IMR-90 (cell line): ENCODE data around the gene GPC5. TPM values are rescaled to one million over a fixed set of nuclear protein-coding genes. Genes with fewer than 3 reads are reported as not detected.
"Not testable (repeated sequence)": the region's sequence is repeated elsewhere in the genome, so short reads cannot be mapped to it uniquely, and the experiment has no call there.

Experiments used
- ATAC-seq: fragments of 200-7000 bp; cut with Tn5 transposase; 2 replicates; pipeline ENCODE4 v1.9.1; 2020; ENCODE audit warnings: low read depth, mild to moderate bottlenecking, moderate library complexity
- BruUV-seq: library from RNA; stranded (reverse); fragments of 400-500 nt; replicated peaks from 2 replicates; lab custom pipeline; 2021; lab: Mats Ljungman, UMichigan
- CTCF ChIA-PET: fragments of 300-600 bp; formaldehyde crosslinking; extraction: SDS; loops from one replicate; lab custom pipeline; 2021; ENCODE audit warnings: antibody characterized with exemption; lab: Yijun Ruan, JAX
- POLR2A ChIA-PET: fragments of 300-600 bp; sonication (Branson Sonifier 250); formaldehyde crosslinking; loops from one replicate; lab custom pipeline; 2022; ENCODE audit warnings: antibody characterized with exemption; ENCODE audit not compliant: unreplicated experiment; lab: Charles Lee
- DNase-seq: peaks from one replicate; pipeline ENCODE4 v3.0.0; 2013
- H2AFZ ChIP-seq: replicated peaks from 2 replicates; pipeline ENCODE3; 2013; ENCODE audit warnings: low read length, mild to moderate bottlenecking; ENCODE audit not compliant: poor library complexity
- H2AK5ac ChIP-seq: 2 replicates; pipeline ENCODE4 v1.6.1; 2013; ENCODE audit warnings: low read depth, low read length, inconsistent platforms
- H2AK9ac ChIP-seq: replicated peaks from 2 replicates; pipeline ENCODE3; 2013; ENCODE audit warnings: mild to moderate bottlenecking, low read depth, low read length, moderate library complexity; ENCODE audit not compliant: poor library complexity
- H2BK120ac ChIP-seq: 2 replicates; pipeline ENCODE4 v1.6.1; 2013; ENCODE audit warnings: low read depth, low read length, inconsistent platforms
- H2BK15ac ChIP-seq: 3 replicates; pipeline ENCODE4 v1.6.1; 2013; ENCODE audit warnings: low read depth, low read length, inconsistent platforms
- H2BK20ac ChIP-seq: 2 replicates; pipeline ENCODE4 v1.6.1; 2013; ENCODE audit warnings: low read depth, mild to moderate bottlenecking, inconsistent platforms, low read length, moderate library complexity
- H2BK5ac ChIP-seq: 2 replicates; pipeline ENCODE4 v1.6.1; 2013; ENCODE audit warnings: mild to moderate bottlenecking, low read depth, low read length, inconsistent platforms; ENCODE audit not compliant: poor library complexity, severe bottlenecking
- H3K14ac ChIP-seq: replicated peaks from 2 replicates; pipeline ENCODE4 v1.6.1; 2013; ENCODE audit warnings: low read depth, low read length, inconsistent platforms
- H3K18ac ChIP-seq: 2 replicates; pipeline ENCODE4 v1.6.1; 2013; ENCODE audit warnings: low read depth, low read length, control low read depth
- H3K23ac ChIP-seq: 2 replicates; pipeline ENCODE4 v1.6.1; 2013; ENCODE audit warnings: low read depth, low read length, inconsistent platforms
- H3K27ac ChIP-seq: 2 replicates; pipeline ENCODE4 v1.5.1; 2013; ENCODE audit warnings: mild to moderate bottlenecking, control low read depth, low read length; ENCODE audit not compliant: insufficient read depth
- H3K27me3 ChIP-seq: 2 replicates; pipeline ENCODE4 v1.6.1; 2013; ENCODE audit warnings: low read length; ENCODE audit not compliant: control insufficient read depth, insufficient read depth
- H3K36me3 ChIP-seq: 2 replicates; pipeline ENCODE4 v1.6.1; 2013; ENCODE audit warnings: low read length, mixed read lengths; ENCODE audit not compliant: control insufficient read depth, insufficient read depth
- H3K4ac ChIP-seq: 2 replicates; pipeline ENCODE4 v1.6.1; 2013; ENCODE audit warnings: low read depth, low read length, inconsistent platforms
- H3K4me1 ChIP-seq: 2 replicates; pipeline ENCODE4 v1.6.1; 2013; ENCODE audit warnings: low read length, mixed read lengths; ENCODE audit not compliant: control insufficient read depth, insufficient read depth
- H3K4me2 ChIP-seq: 2 replicates; pipeline ENCODE4 v1.6.1; 2013; ENCODE audit warnings: low read depth, mild to moderate bottlenecking, control low read depth, low read length, moderate library complexity
- H3K4me3 ChIP-seq: 2 replicates; pipeline ENCODE4 v1.5.1; 2013; ENCODE audit warnings: low read depth, mild to moderate bottlenecking, control low read depth, low read length, moderate library complexity; ENCODE audit not compliant: insufficient read depth
- H3K56ac ChIP-seq: 2 replicates; pipeline ENCODE4 v1.6.1; 2013; ENCODE audit warnings: low read length, inconsistent platforms; ENCODE audit not compliant: insufficient read depth; ENCODE audit errors: extremely low read depth
- H3K79me1 ChIP-seq, 2 experiments: 2 replicates each; pipeline ENCODE4 v1.6.1; 2013; ENCODE audit warnings: low read length in 2 of 2, inconsistent platforms in 1 of 2, low read depth in 1 of 2
- H3K9ac ChIP-seq: 2 replicates; pipeline ENCODE4 v1.6.1; 2013; ENCODE audit warnings: low read depth, low read length, control low read depth
- H3K9me1 ChIP-seq: 2 replicates; pipeline ENCODE4 v1.6.1; 2013; ENCODE audit warnings: low read length, inconsistent platforms; ENCODE audit not compliant: insufficient read depth
- H3K9me3 ChIP-seq: 2 replicates; pipeline ENCODE4 v1.6.1; 2013; ENCODE audit warnings: low read length; ENCODE audit not compliant: control insufficient read depth, insufficient read depth
- H4K20me1 ChIP-seq: 2 replicates; pipeline ENCODE4 v1.6.1; 2013; ENCODE audit warnings: low read length, inconsistent platforms; ENCODE audit not compliant: insufficient read depth
- H4K5ac ChIP-seq: 2 replicates; pipeline ENCODE4 v1.6.1; 2013; ENCODE audit warnings: mild to moderate bottlenecking, low read depth, low read length, control low read depth
- H4K8ac ChIP-seq, 2 experiments: 2 replicates each; pipeline ENCODE4 v1.6.1; 2013; ENCODE audit warnings: low read depth in 2 of 2, low read length in 2 of 2, control low read depth in 1 of 2, inconsistent platforms in 1 of 2
- H4K91ac ChIP-seq: 2 replicates; pipeline ENCODE4 v1.6.1; 2013; ENCODE audit warnings: low read depth, low read length, inconsistent platforms; ENCODE audit not compliant: insufficient read depth
- WGBS, 2 experiments: methylation state at CpG; one replicate each; pipeline versions ENCODE4 v1.1.5 to v1.1.7; 2013; ENCODE audit warnings: missing lambda C conversion rate in 2 of 2; ENCODE audit not compliant: insufficient read length in 1 of 2; ENCODE audit errors: extremely low coverage in 2 of 2; 5-methylcytosine and 5-hydroxymethylcytosine counted together
- dilution Hi-C: fragments of 300-500 bp; cut with HindIII; formaldehyde crosslinking; loops from one replicate; pipeline ENCODE4 v1.14.3; 2018; ENCODE audit warnings: low sequenced_read_pairs; ENCODE audit not compliant: unreplicated experiment
- in situ Hi-C: fragments of 300-500 bp; cut with MboI; formaldehyde crosslinking; loops from 3 replicates; pipeline ENCODE4 v1.14.3; 2019; ENCODE audit warnings: low sequenced_read_pairs, inconsistent platforms, mixed read lengths
- intact Hi-C: fragments of 100-400 bp; cut with micrococcal nuclease; formaldehyde crosslinking; loops from 2 replicates; pipeline ENCODE4 v1.10.0; 2022
- polyA plus RNA-seq, 3 experiments: library from polyadenylated mRNA; depleted of rRNA; stranded (reverse); fragments of >200 nt; gene quantifications; 2 replicates each; pipeline ENCODE4 v1.2.3, GENCODE V29; 2012; ENCODE audit warnings: low replicate concordance in 1 of 3
- total RNA-seq: library from RNA; depleted of rRNA; stranded (reverse); fragments of >200 nt; gene quantifications from 2 replicates; pipeline ENCODE4 v1.2.3, GENCODE V29; 2012

Gene GPC5
- total and polyA plus RNA-seq, 2 of the 4 experiments (the other 2 are of a cell fraction) = 0.94 to 1.8 TPM

DNA sequence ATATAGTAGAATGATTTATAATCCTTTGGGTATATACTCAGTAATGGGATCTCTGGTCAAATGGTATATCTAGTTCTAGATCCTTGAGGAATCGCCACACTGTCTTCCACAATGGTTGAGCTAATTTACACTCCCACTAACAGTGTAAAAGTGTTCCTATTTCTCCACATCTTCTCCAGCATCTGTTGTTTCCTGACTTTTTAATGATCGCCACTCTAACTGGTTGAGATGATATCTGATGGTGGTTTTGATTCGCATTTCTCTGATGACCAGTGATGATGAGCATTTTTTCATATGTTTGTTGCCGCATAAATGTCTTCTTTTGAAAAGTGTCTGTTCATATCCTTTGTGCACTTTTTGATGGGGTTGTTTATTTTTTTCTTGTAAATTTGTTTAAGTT lies 1140.7 kb downstream of the GPC5 start:
- H3K9me1 ChIP-seq, H4K8ac ChIP-seq, H2AK5ac ChIP-seq, H3K14ac ChIP-seq, H3K18ac ChIP-seq, H4K91ac ChIP-seq, H3K27me3 ChIP-seq, ATAC-seq, H2BK20ac ChIP-seq, dilution Hi-C loops, H3K4me3 ChIP-seq, POLR2A ChIA-PET, H3K56ac ChIP-seq, CTCF ChIA-PET, H3K79me1 ChIP-seq, H3K36me3 ChIP-seq, DNase-seq, H4K20me1 ChIP-seq, H3K9ac ChIP-seq, H3K4ac ChIP-seq, H3K4me2 ChIP-seq, intact Hi-C loops, H3K4me1 ChIP-seq, H2AFZ ChIP-seq, H3K9me3 ChIP-seq, H2BK15ac ChIP-seq, H2BK5ac ChIP-seq, H2AK9ac ChIP-seq, H3K27ac ChIP-seq, H3K23ac ChIP-seq, H4K5ac ChIP-seq, BruUV-seq, H2BK120ac ChIP-seq: not testable (repeated sequence)
- no CpG with 5 or more reads among the region's 4 CpGs for WGBS, 2 experiments
- in situ Hi-C loops = loop anchor here (10.0 kb wide), 1 partner anchor 354 kb away; no protein-coding TSS in a partner anchor
